Stimulated activated CD4-positive, alpha-beta T cell treated with anti-CD3 and anti-CD28 coated beads, Interleukin-4, amount 100 ng/mL, for 1 hour (primary cell): ENCODE measurements around the gene TAF11L7.
"Not testable (repeated sequence)": the region's sequence is repeated elsewhere in the genome, so short reads cannot be mapped to it uniquely, and the experiment has no call there.

ENCODE experiments used
- DNase-seq: peaks from one replicate; pipeline ENCODE4 v3.0.0-alpha.2; 2020

Gene TAF11L7

DNA sequence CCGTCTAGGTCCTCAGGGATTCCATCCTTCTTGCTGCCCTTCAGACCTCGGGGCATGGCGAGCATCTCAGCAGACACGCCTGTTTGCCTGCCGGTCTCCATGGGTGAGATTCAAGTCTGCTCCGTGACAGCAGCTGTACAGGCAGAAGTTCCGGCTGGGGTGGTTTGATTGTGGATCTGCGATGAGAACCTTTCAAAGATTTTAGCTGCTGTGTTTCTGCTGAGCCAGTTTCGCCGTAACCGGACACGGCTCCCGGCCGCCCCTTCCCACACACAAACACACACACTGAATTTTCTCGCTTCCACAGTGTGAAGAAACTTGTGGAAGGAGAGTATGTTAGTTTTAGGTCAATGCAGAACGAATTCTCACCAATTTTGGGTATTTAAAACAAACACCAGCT is at the start of gene TAF11L7:
Gene TAF11L7, minus strand, starts transcription at position 101 of the 400 bp plus-strand sequence.
- DNase-seq = not testable (repeated sequence)

DNA sequence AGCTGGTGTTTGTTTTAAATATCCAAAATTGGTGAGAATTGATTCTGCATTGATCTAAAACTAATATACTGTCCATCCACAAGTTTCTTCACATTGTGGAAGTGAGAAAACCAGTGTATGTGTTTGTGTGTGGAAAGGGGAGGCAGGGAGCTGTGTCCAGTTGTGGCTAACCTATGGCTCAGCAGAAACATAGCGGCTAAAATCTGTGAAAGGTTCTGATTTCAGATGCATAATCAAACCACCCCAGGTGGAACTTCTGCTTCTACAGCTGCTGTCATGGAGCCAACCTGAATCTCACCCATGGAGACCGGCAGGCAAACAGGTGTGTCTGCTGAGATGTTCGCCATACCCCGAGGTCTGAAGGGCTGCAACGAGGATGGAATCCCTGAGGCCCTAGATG is 48.6 kb upstream of the TAF11L7 start, which contains the start of gene TAF11L14:
Gene TAF11L14, plus strand, starts transcription at position 301 of the 400 bp plus-strand sequence.
- no peak for DNase-seq

DNA sequence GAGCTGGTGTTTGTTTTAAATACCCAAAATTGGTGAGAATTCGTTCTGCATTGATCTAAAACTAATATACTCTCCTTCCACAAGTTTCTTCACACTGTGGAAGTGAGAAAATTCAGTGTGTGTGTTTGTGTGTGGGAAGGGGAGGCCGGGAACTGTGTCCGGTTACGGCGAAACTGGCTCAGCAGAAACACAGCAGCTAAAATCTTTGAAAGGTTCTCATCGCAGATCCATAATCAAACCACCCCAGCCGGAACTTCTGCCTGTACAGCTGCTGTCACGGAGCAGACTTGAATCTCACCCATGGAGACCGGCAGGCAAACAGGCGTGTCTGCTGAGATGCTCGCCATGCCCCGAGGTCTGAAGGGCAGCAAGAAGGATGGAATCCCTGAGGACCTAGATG is 46.2 kb upstream of the TAF11L7 start, which contains the start of gene TAF11L13:
Gene TAF11L13, plus strand, starts transcription at position 301 of the 400 bp plus-strand sequence.
- DNase-seq = not testable (repeated sequence)

DNA sequence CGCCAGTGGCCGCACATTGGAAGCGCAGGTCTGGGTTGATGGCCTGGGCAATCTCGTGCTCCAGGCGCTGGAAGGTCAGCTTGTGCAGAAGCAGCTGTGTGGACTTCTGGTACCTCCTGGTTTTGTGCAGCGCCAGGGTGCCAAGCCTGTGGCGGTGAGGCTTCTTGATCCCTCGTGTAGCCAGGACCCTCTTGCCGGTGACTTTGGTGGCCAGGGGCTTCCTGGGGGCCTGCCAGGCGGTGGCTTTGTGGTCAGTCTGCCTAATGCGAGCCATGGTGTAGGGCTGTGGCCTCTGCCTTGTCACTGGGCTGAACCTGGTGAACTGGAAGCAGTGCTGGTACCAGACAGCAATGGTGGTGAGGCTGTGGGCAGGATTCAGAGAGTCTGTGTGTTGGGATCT is 40.1 kb upstream of the TAF11L7 start:
- DNase-seq = no peak

DNA sequence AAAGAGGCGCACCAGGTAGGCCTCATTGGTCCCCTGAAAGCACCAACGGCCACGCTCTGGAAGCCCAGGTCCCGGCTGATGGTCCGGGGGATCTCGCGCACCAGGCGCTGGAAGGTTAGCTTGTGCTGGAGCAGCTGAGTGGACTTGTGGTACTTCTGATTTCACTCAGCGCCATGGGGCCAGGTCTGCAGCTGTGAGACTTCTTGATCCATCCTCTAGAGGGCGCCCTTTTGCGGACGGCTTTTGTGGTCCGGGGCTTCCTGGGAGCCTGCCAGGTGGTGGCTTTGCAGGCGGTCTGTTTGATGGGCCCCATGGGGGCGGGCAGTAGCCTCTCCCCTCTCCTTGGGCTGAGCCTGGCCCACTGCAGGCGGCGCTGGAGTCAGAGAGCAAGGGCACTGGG is 35.1 kb upstream of the TAF11L7 start:
- DNase-seq = no peak

DNA sequence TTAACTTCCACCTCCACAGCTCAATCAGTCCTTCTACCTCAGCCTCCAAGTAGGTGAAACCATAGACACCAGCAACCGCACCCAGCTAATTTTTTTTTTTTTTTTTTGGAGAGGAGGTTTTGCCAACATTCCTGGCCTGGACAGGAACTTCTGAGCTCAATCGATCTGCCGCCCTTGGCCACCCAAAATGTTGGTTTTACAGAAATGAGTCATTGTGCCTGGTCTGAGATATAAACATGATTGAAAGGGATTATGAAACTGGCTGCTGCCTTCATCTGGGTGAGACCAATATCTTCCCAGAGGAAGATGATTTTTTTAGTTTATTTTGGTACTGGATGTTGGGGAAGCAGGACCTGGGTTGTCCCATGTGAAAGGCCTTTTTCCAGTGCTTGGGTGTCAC is 33.8 kb upstream of the TAF11L7 start:
- DNase-seq = no peak

DNA sequence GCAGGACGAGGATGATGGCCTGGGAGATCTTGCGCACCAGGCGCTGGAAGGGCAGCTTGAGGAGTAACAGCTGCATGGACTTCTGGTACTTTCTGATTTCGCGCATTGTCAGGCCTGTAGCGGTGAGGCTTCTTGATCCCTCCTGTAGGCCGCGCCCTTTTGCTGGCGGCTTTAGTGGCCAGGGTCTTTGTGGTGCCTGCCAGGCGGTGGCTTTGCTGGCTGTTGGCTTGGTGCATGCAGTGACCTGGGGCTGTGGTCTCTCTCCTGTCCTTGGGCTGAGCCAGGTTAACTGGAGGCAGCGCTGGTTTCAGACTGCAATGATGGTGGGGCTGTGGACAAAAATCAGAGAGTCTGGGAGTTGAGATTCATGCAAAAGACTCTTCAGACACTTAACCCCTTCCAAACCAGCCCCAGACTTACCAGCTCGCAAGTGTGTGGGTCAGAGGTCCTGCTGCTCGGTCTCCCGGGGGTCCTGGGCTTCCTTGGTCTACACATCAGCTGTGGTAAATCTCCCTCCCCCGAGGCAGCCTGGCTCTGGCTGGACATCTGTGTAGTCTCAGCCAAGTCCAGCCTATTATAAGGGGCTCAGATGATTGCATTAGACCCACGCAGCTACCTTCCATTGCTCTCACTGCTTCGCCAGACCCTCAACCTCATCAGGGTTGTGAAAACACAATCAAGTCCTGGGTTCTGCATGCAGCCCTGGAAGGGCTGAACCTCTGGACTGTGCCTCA is 29.5 kb upstream of the TAF11L7 start:
- DNase-seq = no peak

DNA sequence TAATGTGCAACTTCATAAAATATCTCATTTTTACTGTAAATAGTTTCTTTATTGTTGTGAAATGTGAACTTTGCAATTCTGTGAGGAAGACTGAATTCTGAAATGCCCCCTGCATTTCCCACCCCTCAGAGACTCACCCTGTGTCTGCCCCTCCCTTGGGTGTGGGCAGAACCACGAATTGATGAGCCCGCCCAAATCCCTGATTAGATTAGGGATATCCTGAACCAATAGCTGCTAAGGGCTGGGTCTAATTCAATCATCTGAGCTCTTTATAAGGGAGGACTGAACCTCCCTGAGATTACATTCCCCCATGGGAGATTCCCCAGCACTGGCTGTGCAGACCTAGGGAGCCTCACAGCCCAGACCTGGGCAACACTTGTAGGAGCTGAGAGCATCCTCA is 24.5 kb upstream of the TAF11L7 start, which contains the start of gene TAF11L12:
Gene TAF11L12, plus strand, starts transcription at position 301 of the 400 bp plus-strand sequence.
- DNase-seq = not testable (repeated sequence)

DNA sequence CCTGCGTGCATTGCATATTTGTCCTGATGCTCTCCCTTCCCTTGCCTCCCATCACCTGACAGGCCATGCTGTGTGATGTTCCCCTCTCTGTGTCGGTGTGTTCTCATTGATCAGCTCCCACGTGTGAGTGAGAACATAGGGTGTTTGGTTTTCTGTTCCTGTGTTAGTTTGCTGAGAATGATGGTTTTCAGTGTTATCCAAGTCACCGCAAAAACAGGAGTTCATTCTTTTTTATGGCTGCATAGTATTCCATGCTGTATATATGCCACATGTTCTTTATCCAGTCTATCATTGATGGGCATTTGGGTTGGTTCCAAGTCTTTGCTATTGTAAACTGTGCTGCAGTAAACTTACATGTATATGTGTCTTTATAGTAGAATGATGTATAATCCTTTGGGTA is 21.9 kb upstream of the TAF11L7 start:
- DNase-seq = not testable (repeated sequence)

DNA sequence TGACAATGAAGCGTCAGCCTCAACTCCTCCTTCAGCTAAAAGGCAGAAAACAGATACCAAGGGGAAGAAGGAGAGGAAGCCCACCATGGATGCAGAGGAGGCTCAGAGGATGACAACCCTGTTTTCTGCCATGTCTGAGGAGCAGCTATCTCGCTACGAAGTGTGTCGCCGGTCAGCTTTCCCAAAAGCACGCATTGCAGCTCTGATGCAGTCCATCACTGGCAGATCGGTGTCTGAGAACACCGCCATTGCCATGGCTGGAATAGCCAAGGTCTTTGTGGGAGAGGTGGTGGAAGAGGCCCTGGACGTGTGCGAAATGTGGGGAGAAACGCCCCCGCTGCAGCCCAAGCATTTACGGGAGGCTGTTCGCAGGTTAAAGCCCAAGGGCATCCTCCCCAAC is 19.4 kb upstream of the TAF11L7 start:
- DNase-seq = no peak

DNA sequence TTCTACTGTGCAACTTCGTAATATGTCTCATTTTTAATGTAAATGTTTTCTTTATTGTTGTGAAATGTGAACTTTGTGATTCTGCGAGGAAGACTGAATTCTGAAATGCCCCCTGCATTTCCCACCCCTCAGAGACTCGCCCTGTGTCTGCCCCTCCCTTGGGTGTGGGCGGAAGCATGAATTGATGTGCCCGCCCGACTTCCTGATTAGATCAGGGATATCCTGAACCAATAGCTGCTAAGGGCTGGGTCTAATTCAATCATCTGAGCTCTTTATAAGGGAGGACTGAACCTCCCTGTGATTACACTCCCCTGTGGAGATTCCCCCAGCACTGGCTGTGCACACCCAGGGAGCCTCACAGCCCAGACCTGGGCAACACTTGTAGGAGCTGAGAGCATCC is 18.3 kb upstream of the TAF11L7 start, which contains the start of gene TAF11L11:
Gene TAF11L11, plus strand, starts transcription at position 304 of the 400 bp plus-strand sequence.
- not testable (repeated sequence) for DNase-seq

DNA sequence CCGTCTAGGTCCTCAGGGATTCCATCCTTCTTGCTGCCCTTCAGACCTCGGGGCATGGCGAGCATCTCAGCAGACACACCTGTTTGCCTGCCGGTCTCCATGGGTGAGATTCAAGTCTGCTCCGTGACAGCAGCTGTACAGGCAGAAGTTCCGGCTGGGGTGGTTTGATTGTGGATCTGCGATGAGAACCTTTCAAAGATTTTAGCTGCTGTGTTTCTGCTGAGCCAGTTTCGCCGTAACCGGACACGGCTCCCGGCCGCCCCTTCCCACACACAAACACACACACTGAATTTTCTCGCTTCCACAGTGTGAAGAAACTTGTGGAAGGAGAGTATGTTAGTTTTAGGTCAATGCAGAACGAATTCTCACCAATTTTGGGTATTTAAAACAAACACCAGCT is 12.2 kb upstream of the TAF11L7 start, which contains the start of gene TAF11L10:
Gene TAF11L10, minus strand, starts transcription at position 101 of the 400 bp plus-strand sequence.
- DNase-seq = not testable (repeated sequence)

DNA sequence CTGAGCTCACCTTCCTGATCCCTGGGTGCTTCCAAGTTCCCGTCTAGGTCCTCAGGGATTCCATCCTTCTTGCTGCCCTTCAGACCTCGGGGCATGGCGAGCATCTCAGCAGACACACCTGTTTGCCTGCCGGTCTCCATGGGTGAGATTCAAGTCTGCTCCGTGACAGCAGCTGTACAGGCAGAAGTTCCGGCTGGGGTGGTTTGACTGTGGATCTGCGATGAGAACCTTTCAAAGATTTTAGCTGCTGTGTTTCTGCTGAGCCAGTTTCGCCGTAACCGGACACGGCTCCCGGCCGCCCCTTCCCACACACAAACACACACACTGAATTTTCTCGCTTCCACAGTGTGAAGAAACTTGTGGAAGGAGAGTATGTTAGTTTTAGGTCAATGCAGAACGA is 8.7 kb upstream of the TAF11L7 start, which contains the start of gene TAF11L9:
Gene TAF11L9, minus strand, starts transcription at position 140 of the 400 bp plus-strand sequence.
- not testable (repeated sequence) for DNase-seq

DNA sequence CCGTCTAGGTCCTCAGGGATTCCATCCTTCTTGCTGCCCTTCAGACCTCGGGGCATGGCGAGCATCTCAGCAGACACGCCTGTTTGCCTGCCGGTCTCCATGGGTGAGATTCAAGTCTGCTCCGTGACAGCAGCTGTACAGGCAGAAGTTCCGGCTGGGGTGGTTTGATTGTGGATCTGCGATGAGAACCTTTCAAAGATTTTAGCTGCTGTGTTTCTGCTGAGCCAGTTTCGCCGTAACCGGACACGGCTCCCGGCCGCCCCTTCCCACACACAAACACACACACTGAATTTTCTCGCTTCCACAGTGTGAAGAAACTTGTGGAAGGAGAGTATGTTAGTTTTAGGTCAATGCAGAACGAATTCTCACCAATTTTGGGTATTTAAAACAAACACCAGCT is 5.3 kb upstream of the TAF11L7 start, which contains the start of gene TAF11L8:
Gene TAF11L8, minus strand, starts transcription at position 101 of the 400 bp plus-strand sequence.
- not testable (repeated sequence) for DNase-seq
